Esophagus muscularis mucosa (tissue), 4 donors: ENCODE data around the gene ADAMTS18.

Source experiments
- CTCF ChIP-seq, 3 experiments: fragments of 200-600 bp in 2 of 3; fragments of 450-650 bp in 1 of 3; sonication (generic) in 2 of 3; IDR thresholded peaks; one replicate each; pipeline ENCODE4 v1.5.1; 2017 to 2019; ENCODE audit warnings: antibody characterized with exemption in 3 of 3, mild to moderate bottlenecking in 2 of 3, moderate library complexity in 1 of 3
- EP300 ChIP-seq: sonication (generic); formaldehyde crosslinking; IDR thresholded peaks from one replicate; pipeline ENCODE4 v1.6.1; 2017; ENCODE audit warnings: antibody characterized with exemption
- POLR2A ChIP-seq: fragments of 450-650 bp; IDR thresholded peaks from one replicate; pipeline ENCODE4 v1.6.1; 2017; ENCODE audit warnings: antibody characterized with exemption, moderate library complexity, mild to moderate bottlenecking, low read depth
- POLR2AphosphoS5 ChIP-seq, 2 donors: sonication (generic); formaldehyde crosslinking; IDR thresholded peaks; one replicate each; pipeline ENCODE4 v1.6.1; 2017; ENCODE audit warnings: antibody characterized with exemption in 2 of 2

DNA sequence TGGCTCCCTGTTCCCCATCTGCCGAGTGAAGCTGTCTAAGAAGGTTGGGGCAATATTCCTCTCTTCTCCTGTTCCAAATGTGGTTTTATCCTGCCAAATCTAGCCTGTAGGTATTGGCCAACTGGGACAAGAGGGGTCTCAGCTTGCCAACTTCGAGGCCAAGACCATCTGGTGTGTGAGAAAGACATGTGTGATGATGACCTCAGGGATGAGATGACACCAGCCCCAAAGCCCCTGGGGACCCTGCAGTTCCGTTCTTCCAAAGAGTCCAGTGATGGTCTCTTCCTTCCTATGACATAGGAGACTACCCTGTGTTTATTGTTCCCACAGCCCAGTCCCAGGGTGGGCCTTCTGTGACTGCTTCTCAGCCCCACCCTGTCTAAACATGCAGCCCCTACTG lies 34.8 kb upstream of the ADAMTS18 start:
- TF ChIP-seq POLR2A = no peak
- no peak for TF ChIP-seq CTCF (IDR thresholded peaks at IDR 0.05)
- TF ChIP-seq EP300 = no peak
- TF ChIP-seq POLR2AphosphoS5 (IDR thresholded peaks at IDR 0.05) = no peak
